Measurements from ENCODE around the gene PPP2CA. TPM values are rescaled to one million over a fixed set of nuclear protein-coding genes. Genes with fewer than 3 reads are reported as not detected.

PPP2CA gene
- total and polyA plus RNA-seq, 2 of the 8 experiments (the other 6 are each of a cell fraction or from before 2014, with no cell fraction given) = 75.0 to 205 TPM

DNA sequence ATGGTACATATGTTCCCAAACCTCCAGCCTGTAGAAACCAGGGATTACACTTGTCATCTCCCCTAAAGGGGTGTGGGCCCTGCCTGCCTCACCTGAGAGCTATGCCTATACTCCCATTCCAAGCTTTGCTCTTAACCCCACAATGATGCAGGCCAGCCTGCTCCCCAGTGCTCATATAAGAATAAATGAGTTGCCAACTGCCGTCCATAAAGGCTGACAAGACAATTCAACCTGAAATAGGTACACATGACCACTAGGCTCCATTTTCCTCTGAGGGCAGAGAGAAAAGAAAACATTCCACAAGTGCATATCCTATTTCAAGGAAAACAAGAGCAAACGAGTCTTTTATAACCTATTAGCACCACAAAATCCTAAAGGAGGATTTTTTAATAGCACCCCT is 77.6 kb downstream of the PPP2CA start (continued):
- no peak for TF ChIP-seq RFX5 (IDR thresholded peaks at IDR 0.05; ENCODE audit: borderline replicate concordance, low read depth, low read length)
- TF ChIP-seq, protein P1, sequence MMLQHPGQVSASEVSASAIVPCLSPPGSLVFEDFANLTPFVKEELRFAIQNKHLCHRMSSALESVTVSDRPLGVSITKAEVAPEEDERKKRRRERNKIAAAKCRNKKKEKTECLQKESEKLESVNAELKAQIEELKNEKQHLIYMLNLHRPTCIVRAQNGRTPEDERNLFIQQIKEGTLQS (IDR thresholded peaks at IDR 0.05; ENCODE audit: insufficient read depth, low read depth, low read length) = no peak
- no peak for TF ChIP-seq ZNF274 (IDR thresholded peaks at IDR 0.05; ENCODE audit: borderline replicate concordance, extremely low read depth, low read length)
- TF ChIP-seq RXRA (IDR thresholded peaks at IDR 0.05; ENCODE audit: insufficient read depth, low read depth, low read length) = no peak
- TF ChIP-seq KDM1A (IDR thresholded peaks at IDR 0.05; ENCODE audit: borderline replicate concordance, low read length) = no peak
- no peak for TF ChIP-seq CBX8 (IDR thresholded peaks at IDR 0.05; ENCODE audit: borderline replicate concordance, low read depth, low read length)
